GM12878 (cell line): Measurements from ENCODE around the gene SGIP1. TPM values are rescaled to one million over a fixed set of nuclear protein-coding genes. Genes with fewer than 3 reads are reported as not detected.

Experiments used
- ATAC-seq: fragments of 200-7000 bp; cut with Tn5 transposase; 3 replicates; pipeline ENCODE4 v1.9.1; 2020; ENCODE audit warnings: mild to moderate bottlenecking, moderate library complexity
- BruUV-seq: library from RNA; stranded (reverse); fragments of 400-500 nt; replicated peaks from 2 replicates; lab custom pipeline; 2021; lab: Mats Ljungman, UMichigan
- CTCF ChIA-PET: fragments of 300-600 bp; sonication (Branson Sonifier 250); formaldehyde crosslinking; extraction: SDS; loops from one replicate; lab custom pipeline; 2021; ENCODE audit warnings: inconsistent platforms; lab: Yijun Ruan, JAX
- POLR2A ChIA-PET: fragments of 350-600 bp; formaldehyde crosslinking; extraction: SDS; loops from one replicate; lab custom pipeline; 2021; ENCODE audit warnings: inconsistent platforms; lab: Charles Lee
- RAD21 ChIA-PET: fragments of 300-600 bp; sonication (Branson Sonifier 250); formaldehyde crosslinking; loops from one replicate; lab custom pipeline; 2023; ENCODE audit warnings: antibody characterized with exemption; ENCODE audit not compliant: unreplicated experiment; lab: Charles Lee
- SMC1A ChIA-PET: fragments of 300-600 bp; sonication (Branson Sonifier 250); formaldehyde crosslinking; loops from one replicate; lab custom pipeline; 2023; ENCODE audit not compliant: unreplicated experiment, uncharacterized antibody; lab: Charles Lee
- DNase-seq: peaks from one replicate; pipeline ENCODE4 v3.0.0-alpha.2; 2011; ENCODE audit warnings: low read depth, low spot score
- FAIRE-seq: peaks from 3 replicates; lab custom pipeline; 2011; peaks lifted over from hg19 to GRCh38; lab: Jason Lieb, UNC
- H2AFZ ChIP-seq: 2 replicates; pipeline ENCODE4 v1.6.0; 2011; ENCODE audit warnings: low read depth, low read length, control low read depth; ENCODE audit not compliant: control insufficient read depth
- H3K27ac ChIP-seq: 2 replicates; pipeline ENCODE4 v1.5.1; 2011; ENCODE audit warnings: control low read depth; ENCODE audit not compliant: control insufficient read depth, insufficient read depth
- H3K27me3 ChIP-seq, 2 experiments: replicated peaks in 1 of 2; 2 replicates each; pipeline versions ENCODE4 v1.6.0 to v1.6.1; 2011; ENCODE audit warnings: low read length in 1 of 2; ENCODE audit not compliant: control insufficient read depth in 2 of 2, insufficient read depth in 2 of 2
- H3K36me3 ChIP-seq, 2 experiments: 2 replicates each; pipeline ENCODE4 v1.5.1; 2011; ENCODE audit warnings: low read length in 1 of 2; ENCODE audit not compliant: control insufficient read depth in 2 of 2, insufficient read depth in 2 of 2
- H3K4me1 ChIP-seq: 2 replicates; pipeline ENCODE4 v1.6.1; 2011; ENCODE audit warnings: mild to moderate bottlenecking, low read length, moderate library complexity, mixed read lengths; ENCODE audit not compliant: control insufficient read depth, insufficient read depth
- H3K4me2 ChIP-seq: 2 replicates; pipeline ENCODE4 v1.6.0; 2011; ENCODE audit warnings: control low read depth; ENCODE audit not compliant: control insufficient read depth, insufficient read depth
- H3K4me3 ChIP-seq: fragments of 200-600 bp; sonication (generic); 2 replicates; pipeline ENCODE4 v1.5.1; 2016
- H3K79me2 ChIP-seq: 2 replicates; pipeline ENCODE4 v1.6.0; 2011; ENCODE audit warnings: low read length; ENCODE audit not compliant: control insufficient read depth, insufficient read depth
- H3K9ac ChIP-seq: 2 replicates; pipeline ENCODE4 v1.8.0; 2011; ENCODE audit warnings: low read length, control low read depth, mixed read lengths; ENCODE audit not compliant: control insufficient read depth, insufficient read depth
- H3K9me3 ChIP-seq: replicated peaks from 3 replicates; pipeline ENCODE4 v1.5.1; 2011; ENCODE audit warnings: mild to moderate bottlenecking, low read length; ENCODE audit not compliant: control insufficient read depth, insufficient read depth
- H4K20me1 ChIP-seq: 2 replicates; pipeline ENCODE4 v1.6.0; 2011; ENCODE audit not compliant: control insufficient read depth, insufficient read depth
- ETV6 ChIP-seq, 2 experiments: fragments of 450-650 bp in 1 of 2; IDR thresholded peaks in 1 of 2; conservative IDR thresholded peaks in 1 of 2; 2 replicates each; pipeline ENCODE4 v1.6.1; 2014; ENCODE audit warnings: antibody characterized with exemption in 1 of 2, borderline replicate concordance in 1 of 2, low read depth in 1 of 2, mild to moderate bottlenecking in 1 of 2, moderate library complexity in 1 of 2
- MTA3 ChIP-seq: IDR thresholded peaks from 2 replicates; pipeline ENCODE4 v1.6.1; 2012; ENCODE audit warnings: low read length, inconsistent platforms, borderline replicate concordance
- NKRF ChIP-seq: fragments of 450-650 bp; conservative IDR thresholded peaks from 2 replicates; pipeline ENCODE4 v1.6.1; 2017; ENCODE audit warnings: mild to moderate bottlenecking, moderate library complexity
- PAX5 ChIP-seq: IDR thresholded peaks from 2 replicates; pipeline ENCODE4 v1.6.1; 2011; ENCODE audit warnings: low read depth, low read length, borderline replicate concordance
- PKNOX1 ChIP-seq: fragments of 450-650 bp; IDR thresholded peaks from 2 replicates; pipeline ENCODE4 v1.6.1; 2016; ENCODE audit warnings: mild to moderate bottlenecking
- RB1 ChIP-seq: fragments of 450-650 bp; formaldehyde crosslinking; IDR thresholded peaks from 2 replicates; pipeline ENCODE4 v1.6.1; 2017; ENCODE audit warnings: mild to moderate bottlenecking, borderline replicate concordance
- RELB ChIP-seq: fragments of 450-650 bp; IDR thresholded peaks from 2 replicates; pipeline ENCODE4 v1.6.1; 2017; ENCODE audit warnings: low read depth, mild to moderate bottlenecking, moderate library complexity
- SMARCA5 ChIP-seq: fragments of 450-650 bp; IDR thresholded peaks from 2 replicates; pipeline ENCODE4 v1.6.1; 2017; ENCODE audit warnings: mild to moderate bottlenecking
- WGBS: methylation state at CpG from one replicate; pipeline ENCODE4 v1.1.6; 2016; ENCODE audit warnings: low lambda C conversion rate; ENCODE audit not compliant: insufficient replicate concordance, insufficient coverage; ENCODE audit errors: missing lambda C conversion rate; 5-methylcytosine and 5-hydroxymethylcytosine counted together
- in situ Hi-C: fragments of 300-500 bp; cut with MboI; formaldehyde crosslinking; loops from 9 replicates; pipeline ENCODE4 v1.14.3; 2018; ENCODE audit warnings: mixed read lengths
- intact Hi-C: fragments of 100-400 bp; cut with micrococcal nuclease; formaldehyde crosslinking; loops from one replicate; pipeline ENCODE4 v1.14.2; 2022; ENCODE audit not compliant: unreplicated experiment
- polyA plus RNA-seq, 11 experiments: library from polyadenylated mRNA; depleted of rRNA in 4 of 11; unstranded in 6 of 11; stranded (reverse) in 5 of 11; fragments of >200 nt; fragmentation: Nextera tagmentation in 4 of 11; fragmentation: Illumina TruSeq in 1 of 11; extraction: Ambion mirVana in 4 of 11; extraction: Trizol in 1 of 11; gene quantifications; 1 replicate in 1 of 11; 2 replicates in 10 of 11; pipeline versions ENCODE4 v1.2.1 to v1.2.3, GENCODE V29; 2011 to 2016; ENCODE audit warnings: inconsistent platforms in 2 of 11, missing spikeins in 2 of 11, low read depth in 1 of 11
- total RNA-seq, 4 experiments: library from RNA; depleted of rRNA in 3 of 4; stranded (reverse); fragments of >200 nt in 3 of 4; fragmentation: Illumina TruSeq in 1 of 4; extraction: Trizol in 1 of 4; gene quantifications; 2 replicates each; pipeline versions ENCODE4 v1.2.1 to v1.2.3, GENCODE V29; 2013 to 2021

Gene SGIP1
- total and polyA plus RNA-seq, 10 of the 15 experiments (the other 5 are each of a cell fraction or from before 2014, with no cell fraction given), result 0.15 TPM; not detected in 9

- in situ Hi-C loops, result no loop called here
- DNase-seq (no peak), FAIRE-seq (no peak), ATAC-seq (no peak)
- 7% methylated on average over 5 of the region's 5 CpGs for WGBS
- no peak overlapping the region for H3K4me2 ChIP-seq
- no peaks in the 10 kb centered on the region for H4K20me1 ChIP-seq
- no peak overlapping the region for H3K27ac ChIP-seq
- H3K27me3 ChIP-seq, result no peaks in the 10 kb centered on the region
- RAD21 ChIA-PET, result no interaction called here
- H3K9me3 ChIP-seq, result no peaks in the 10 kb centered on the region
- no peak overlapping the region for H2AFZ ChIP-seq
- no TSS peak for BruUV-seq
- no peaks in the 10 kb centered on the region for H3K79me2 ChIP-seq
- H3K4me3 ChIP-seq, result no peak overlapping the region
- SMC1A ChIA-PET, result interaction anchor here (0.9 kb wide), 1 partner anchor 23 kb away, joined by 3 read pairs; no protein-coding TSS in a partner anchor
- H3K36me3 ChIP-seq, result no peaks in the 10 kb centered on the region
- intact Hi-C loops, result no loop called here
- H3K4me1 ChIP-seq, result no peaks in the 10 kb centered on the region
- POLR2A ChIA-PET, result no interaction called here
- CTCF ChIA-PET, result no interaction called here
- no peak for TF ChIP-seq MTA3
- TF ChIP-seq SMARCA5, result no peak
- TF ChIP-seq PAX5, result no peak
- no peak for TF ChIP-seq PKNOX1
- no peak for TF ChIP-seq ETV6 (conservative IDR thresholded peaks at IDR 0.05 in 1 of 2, IDR thresholded peaks at IDR 0.05 in 1 of 2; ENCODE audit: borderline replicate concordance in 1 of 2, low read depth in 1 of 2)
- no peak for TF ChIP-seq NKRF
- TF ChIP-seq RELB, result no peak
- no peak for TF ChIP-seq RB1
- TF ChIP-seq, all 136 proteins: peak for 0
- H3K9ac ChIP-seq, result no peak overlapping the region
Measured at GRCh38 chr1:66699213-66699612, 165.3 kb downstream of the SGIP1 start.
